Measurements from ENCODE around the gene PIMREG. TPM values are rescaled to one million over a fixed set of nuclear protein-coding genes. Genes with fewer than 3 reads are reported as not detected.

The PIMREG gene
- total RNA-seq, 4 donors from 2014 or later = 0.47 to 1.2 TPM; not detected in 2

GRCh38 chr17:6427279-6427781 is 16.9 kb upstream of the PIMREG start:
- no peak for TF ChIP-seq CTCF (IDR thresholded peaks at IDR 0.05)
- ATAC-seq (ENCODE audit: low FRiP score) (no peak), DNase-seq (ENCODE audit: low spot score) (no peak)

- DNase-seq (ENCODE audit: low spot score) (no peak), ATAC-seq (ENCODE audit: low FRiP score) (no peak)
- no peak for TF ChIP-seq CTCF (IDR thresholded peaks at IDR 0.05)
Measured at GRCh38 chr17:6428207-6428965, 15.9 kb upstream of the PIMREG start.

- no peak for DNase-seq (ENCODE audit: low spot score)
- ATAC-seq (ENCODE audit: low FRiP score) = no peak
- no peak for TF ChIP-seq CTCF (IDR thresholded peaks at IDR 0.05)
Measured at GRCh38 chr17:6429266-6429665, 15.0 kb upstream of the PIMREG start.

- DNase-seq (ENCODE audit: low spot score) = no peak
- ATAC-seq (ENCODE audit: low FRiP score) = no peak
Measured at GRCh38 chr17:6430769-6431168, 13.5 kb upstream of the PIMREG start.

GRCh38 chr17:6435051-6435450 is 9.2 kb upstream of the PIMREG start, which contains the start of gene AIPL1:
Gene AIPL1, minus strand, starts transcription at chr17:6435121. Its CDS starts 17 bp downstream, at chr17:6435104.
- no peak for TF ChIP-seq CTCF (IDR thresholded peaks at IDR 0.05)
- ATAC-seq (ENCODE audit: low FRiP score) (no peak), DNase-seq (ENCODE audit: low spot score) (no peak)

More at GRCh38 chr17:6430769-6431168, 13.5 kb upstream of the PIMREG start:
- no peak for TF ChIP-seq CTCF (IDR thresholded peaks at IDR 0.05)

DNA sequence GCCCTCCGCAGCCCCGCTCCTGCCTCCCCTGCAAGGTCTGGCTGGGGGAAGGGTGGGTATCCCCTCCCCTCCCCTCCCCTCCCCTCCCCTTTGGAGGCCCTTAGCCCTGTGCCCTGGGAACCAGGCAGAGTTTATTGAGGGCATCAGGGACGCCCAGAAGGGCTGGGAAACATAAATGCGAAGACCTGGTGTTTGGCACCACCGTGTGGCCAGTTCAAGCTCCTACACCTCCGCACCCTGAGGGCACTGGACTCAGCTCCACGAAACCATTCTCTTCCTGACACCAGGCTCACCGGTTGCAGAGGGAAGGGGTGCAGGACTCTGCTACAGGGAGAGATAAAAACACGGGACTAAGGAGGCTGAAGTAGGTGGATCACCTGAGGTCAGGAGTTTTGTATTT is 8.3 kb upstream of the PIMREG start:
- DNase-seq (ENCODE audit: low spot score) (no peak), ATAC-seq (ENCODE audit: low FRiP score) (peak; percentile 48)
- TF ChIP-seq CTCF (IDR thresholded peaks at IDR 0.05) = peak in 1 of 3 donors; percentile 27

DNA sequence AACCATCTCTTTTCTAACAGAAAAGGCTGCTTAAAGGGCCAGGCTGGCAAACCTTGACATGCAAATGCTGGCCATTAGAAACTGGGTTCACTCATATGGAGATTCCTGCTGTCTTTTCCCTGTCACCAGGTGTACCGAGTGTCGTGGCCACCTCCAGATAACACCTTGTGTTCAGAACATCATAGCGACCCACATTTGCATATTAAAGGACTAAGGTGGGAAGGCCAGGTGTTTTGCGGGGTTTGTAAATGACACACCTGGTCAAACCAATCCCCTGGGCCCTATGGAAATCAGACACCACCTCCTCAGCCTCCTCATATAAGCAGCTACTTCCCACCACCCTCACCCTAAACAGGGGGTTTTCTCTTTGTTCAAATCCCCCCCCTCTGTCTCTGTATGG is 6.8 kb upstream of the PIMREG start:
- DNase-seq (ENCODE audit: low spot score) = no peak
- no peak for ATAC-seq (ENCODE audit: low FRiP score)
- no peak for TF ChIP-seq CTCF (IDR thresholded peaks at IDR 0.05)
